ENCODE data around the gene MLLT1.
A peak's percentile ranks its signal among the peaks of the same experiment; 100 is the strongest.

MLLT1 gene

DNA sequence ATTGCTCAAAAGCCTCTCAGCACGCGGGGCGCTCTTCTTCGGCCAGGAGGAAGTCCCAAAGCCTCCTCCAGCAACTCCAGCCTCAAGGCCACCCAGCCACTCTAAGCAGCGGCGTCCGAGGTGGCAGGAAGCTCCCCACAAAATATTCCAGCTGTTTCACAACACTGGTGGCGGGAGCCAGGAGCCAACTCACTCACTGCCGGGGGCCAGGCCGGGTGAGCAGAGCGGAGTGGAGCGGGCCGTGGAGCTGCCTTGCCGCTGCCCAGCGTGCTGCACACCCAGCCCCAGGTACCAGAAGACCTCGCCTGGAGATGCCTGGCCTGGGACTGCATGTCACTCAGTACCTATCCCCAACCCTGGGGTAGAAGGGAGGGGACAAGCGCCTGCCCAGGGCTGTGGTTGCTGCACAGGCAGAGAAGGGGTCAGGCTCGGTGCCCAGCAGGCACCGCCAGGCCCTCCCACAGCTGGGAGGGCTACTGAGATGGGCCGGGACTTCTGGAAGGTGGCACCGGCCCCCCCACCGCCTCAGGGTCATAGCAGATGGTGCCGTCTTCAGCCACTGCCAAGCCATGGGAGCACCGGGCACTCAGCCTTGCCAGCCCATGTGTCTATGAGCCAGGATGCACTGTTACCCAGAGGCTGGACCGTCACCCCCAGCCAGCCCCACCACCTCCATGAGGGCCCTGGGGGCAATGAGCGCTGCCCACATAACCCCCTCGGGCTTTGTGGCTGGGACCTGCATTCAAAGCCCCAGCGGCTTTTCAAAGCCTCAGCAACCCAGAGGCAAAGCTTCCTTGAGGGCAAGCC, 59.2 kb downstream of the MLLT1 start:
- DNase-seq, result no peak

DNA sequence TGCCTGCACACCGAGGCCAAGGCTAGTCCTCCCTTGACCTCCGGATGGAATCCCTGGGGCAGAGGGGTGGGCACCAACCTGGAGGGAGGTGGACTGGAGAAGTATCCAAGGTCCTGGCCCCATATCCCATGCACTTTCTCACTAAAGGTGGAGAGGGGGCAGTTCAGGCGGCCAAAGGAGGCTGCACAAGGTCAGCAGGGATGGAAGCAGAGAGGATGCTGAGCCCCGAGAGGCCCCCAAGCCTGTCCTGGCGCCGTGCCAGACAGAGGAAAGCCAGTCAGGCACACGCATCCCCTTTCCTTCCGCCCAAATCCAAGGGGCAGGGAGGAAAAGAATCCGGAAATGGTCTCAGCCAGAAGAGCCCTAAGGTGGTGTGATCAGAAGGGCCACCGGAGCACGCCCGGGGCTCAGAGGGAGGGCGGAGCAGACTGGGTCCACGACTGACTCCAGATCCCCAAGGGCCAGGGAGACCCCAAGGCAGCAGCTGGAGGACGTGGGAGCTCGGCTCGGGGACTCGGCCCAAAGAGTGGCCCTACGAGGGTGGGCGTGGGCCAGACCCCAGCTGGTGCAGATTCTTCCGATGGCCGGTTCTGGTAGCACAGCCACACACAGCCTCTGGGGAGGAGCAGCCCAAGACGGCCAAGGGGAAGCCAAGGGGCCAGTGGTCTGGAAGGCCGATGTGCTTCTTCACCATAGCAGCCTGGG, 60.0 kb downstream of the MLLT1 start:
- DNase-seq, result peak; percentile 16

DNA sequence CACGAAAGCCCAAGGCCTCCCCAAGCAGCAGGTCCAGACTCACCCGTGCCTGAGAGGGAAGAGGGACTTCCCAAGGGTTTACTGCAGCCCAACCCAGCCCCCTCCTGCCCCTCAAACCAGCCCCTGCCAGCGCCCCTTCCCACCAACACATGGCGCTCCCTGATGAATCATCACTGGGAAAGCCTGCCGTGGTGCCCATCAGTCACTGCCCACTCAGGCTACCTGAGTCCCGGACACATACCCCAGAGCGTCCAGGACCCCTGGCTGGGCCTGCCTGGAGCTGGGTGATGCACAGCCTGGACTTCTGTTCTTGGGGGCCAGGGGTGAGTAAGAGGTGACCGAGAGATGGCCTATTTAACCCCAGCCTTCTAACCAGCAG, 60.6 kb downstream of the MLLT1 start:
- DNase-seq, result no peak

DNA sequence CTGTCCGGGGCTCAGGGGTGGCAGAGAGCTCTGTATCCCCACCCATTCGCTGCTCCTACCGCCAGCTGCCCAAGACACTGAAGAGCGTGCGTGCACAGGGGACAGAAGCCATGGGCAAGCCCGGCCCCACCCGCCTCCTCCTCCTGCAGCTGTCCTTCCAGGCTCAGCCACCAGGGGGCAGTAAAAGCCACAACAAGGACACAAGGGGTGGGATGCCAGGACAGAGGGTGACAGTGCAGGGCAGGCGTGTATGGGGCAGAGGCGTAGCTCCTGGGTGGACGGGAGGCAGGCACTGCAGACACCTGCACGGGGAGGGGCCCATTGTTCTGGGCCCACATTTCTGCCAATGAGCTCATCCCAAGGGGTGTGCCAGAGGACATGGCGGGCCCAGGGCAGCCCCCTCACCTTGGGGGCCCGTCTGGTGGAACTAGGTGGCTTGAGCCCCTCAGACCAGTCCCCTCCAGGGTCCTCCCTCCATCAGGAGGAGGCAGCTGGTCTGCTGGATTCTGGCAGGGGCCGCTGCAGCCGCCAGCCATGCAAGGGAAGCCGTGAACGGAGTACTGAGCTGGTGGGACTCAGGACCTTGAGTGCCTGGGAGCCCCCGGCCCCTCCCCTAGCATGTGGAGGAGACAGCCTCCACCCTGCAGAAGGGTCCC, 61.2 kb downstream of the MLLT1 start:
- DNase-seq, result peak; percentile 79

DNA sequence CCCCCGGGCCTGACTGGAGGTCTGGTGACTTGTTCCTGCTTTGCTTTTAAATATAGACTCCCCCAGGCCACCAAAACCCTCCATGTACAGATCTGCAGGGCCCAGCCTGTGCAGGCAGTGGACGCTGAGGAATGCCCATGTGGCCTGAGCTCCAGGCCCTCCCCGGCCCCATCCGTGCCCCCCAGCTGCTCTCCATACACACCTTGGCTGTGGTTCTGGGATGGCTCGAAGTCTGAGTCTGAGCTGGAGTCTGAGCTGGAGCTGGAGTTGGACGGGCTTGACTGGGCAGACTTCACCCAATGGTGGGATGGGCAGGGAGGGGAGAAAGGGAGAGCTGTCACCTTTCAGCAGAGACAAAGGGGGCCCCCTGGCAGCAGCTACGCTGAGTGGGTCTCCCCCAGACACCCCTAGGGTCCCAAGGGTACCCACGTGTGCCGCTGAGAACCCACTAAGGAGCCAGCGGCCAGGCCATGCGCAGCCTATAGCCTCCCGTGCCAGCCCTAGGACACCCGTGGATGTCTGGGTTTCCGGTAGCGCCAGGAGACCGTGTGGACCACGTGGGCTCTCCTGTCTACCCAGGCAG, 61.9 kb downstream of the MLLT1 start:
- DNase-seq, result no peak

DNA sequence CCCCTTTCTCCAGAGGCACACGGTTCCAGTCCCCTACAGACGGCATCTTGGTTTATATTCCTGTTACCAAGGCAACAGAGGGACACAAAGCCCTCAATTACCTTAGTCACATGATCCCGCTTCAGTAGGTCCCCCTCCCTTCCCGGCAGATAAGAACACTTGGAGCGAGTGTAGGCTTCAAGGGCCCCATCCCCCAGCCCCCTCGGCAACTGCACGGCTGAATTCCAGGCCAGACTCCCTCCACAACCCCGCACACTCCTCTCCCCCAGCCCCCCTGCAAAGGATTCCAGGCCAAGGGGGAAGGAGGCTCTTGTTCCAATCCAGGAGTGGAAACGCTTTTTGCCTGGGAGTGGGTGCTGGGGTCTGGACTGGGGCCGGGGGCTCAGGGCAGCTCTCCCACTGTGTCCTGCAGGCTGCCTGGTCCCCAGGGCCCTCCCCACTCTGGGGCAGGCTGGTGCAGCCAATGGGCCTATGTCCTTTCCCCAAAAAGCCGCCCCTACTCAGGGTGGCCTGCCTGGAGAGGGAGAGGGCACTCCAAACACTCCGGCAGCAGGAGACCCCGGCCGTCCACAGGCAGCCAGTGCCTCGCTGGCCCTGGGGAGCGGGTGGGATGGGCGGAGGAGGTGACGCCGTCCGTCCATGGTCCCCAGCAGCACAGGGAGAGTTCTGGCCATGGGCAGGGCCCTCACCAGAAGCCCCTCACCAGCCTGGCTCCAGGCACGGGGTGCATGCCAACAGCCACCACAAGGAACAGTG, 62.6 kb downstream of the MLLT1 start:
- peak; percentile 26 for DNase-seq

DNA sequence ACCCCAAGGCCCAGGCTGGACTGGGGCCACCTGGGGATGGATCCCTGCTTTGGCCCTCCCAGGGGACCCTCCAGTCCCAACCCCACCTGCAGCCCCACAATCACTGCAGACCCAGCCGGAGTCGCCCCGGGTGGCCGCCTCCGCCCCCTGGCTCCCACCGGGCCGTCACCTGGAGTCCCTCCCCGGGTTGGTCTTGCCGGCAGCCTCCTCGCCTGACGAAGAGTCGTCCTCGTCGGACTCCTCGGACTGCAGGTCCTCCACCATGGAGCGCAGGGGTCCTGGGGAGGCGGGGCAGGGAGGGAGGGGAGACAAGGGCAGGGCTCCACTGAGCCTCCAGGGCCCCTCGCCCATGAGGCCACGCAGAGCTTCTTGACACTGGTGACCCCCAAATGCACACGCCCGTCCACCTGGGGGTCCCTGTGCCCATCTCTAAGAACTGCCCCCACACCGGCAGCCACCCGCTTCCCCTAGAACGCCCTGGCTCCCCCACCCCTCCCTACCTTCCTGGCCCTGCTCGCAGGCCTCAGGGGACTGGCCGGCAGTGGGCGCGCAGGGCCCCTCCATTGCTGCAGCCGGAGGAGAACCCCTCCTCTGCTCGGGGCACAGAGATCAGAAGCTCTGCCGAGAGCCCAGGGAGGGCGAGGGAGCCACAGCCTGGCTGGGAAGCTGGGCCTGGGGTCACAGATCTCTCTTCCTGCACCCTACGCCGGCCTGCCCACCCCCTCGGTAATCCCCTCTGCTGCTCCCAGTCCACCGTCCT, 63.4 kb downstream of the MLLT1 start:
- DNase-seq, result no peak

DNA sequence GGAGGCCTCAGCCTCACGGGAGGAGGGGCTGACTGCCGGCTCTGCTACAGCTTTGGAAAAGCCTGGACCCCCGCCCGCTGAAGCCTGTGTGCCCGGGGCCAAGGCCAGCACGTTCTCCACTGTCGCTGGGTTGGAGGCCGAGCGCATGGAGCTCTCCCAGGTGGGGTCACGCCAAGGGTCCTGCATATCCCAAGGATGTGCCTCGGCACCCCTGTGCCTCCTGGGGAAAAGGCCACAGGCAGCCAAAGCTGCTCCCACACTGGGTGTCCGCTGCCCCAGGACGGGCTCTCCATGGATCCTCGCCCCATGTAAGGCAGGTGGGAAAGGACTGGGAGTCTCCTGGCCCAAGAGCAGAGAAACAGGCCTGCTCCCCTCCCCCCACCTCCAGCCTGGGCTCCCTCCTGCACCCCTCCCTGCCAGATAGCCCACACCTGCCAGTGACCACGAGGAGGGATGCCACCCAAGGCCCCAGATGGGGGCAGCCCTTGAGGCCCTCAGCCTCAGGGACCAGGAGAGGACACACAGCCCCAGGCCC, 64.0 kb downstream of the MLLT1 start:
- DNase-seq, result no peak

DNA sequence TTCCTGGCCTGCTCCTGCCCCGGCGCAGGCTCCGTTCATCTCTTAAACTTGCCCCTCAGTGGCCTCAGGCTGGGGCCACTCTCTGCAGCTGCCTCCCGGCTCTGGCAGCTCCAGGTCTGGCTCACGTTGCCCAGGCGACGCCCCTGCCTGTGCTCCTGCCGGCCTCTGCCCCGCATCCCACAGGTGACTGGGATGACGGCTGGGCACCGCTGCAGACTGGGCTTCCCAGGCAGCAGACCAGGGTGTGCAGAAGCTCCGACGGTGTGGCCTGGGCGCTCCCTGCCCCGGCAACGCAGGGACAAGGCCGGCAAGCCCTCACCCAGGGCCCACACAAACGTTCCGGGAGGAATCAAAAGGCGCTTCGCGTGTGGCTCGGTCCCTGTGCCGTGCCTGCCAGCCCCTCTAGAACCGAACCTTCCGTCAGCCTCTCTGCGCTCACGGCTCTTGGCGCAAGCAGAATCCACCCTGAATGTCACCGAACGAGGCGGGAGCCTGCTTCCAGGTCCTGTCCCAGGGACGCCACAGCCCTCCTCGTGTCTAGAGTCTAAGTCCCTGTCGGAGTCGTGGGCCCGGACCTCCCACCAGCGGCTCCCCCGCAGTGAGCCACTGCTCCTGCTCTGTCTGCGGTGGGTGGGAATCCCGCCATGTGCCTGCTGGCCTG, 64.8 kb downstream of the MLLT1 start:
- DNase-seq, result no peak

DNA sequence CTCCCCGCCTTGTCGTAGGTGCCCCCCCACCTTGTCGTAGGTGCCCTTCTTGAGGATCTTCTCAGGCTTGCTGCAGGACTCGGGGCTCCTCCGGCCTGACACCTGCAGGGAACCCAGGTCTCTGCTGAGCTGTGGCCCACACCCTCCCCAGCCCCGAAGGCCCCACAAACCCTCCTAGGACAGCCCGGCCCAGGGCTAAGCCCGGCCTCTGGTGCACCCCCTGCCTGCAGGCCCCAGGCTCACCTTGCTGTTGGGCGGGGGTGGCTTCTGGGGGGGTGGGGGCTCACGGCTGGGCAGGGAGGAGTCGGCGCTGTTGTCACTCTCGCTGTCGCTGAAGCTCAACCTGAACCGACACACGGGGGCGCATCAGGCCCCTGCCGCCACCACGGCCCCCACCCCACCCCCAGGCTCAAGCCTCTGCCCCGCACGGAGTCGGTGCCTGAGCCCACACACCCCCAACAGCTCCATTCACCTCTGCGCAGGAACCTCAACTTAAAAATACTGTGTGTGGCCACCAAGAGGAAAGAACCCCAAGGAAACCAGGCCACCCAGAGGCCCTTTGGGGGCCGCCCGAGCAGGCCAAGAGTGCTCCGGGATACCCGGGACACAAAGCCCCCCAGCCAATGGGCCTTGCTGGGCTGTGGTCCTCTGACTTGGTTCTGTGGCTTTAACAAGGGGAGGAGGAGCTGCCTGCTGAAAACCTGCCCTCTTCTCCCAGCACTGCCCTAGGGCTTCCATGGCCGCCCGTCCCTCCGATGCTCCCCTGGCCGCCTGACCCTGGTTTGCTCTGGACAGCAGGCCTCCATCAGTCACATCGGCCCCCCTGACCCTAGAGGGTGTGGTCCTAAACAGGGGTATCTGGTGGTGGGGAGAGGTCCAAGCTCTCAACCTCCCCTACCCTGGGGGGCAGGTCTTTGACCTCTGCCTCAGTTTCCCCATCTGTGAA, 65.8 kb downstream of the MLLT1 start:
- DNase-seq, result no peak

DNA sequence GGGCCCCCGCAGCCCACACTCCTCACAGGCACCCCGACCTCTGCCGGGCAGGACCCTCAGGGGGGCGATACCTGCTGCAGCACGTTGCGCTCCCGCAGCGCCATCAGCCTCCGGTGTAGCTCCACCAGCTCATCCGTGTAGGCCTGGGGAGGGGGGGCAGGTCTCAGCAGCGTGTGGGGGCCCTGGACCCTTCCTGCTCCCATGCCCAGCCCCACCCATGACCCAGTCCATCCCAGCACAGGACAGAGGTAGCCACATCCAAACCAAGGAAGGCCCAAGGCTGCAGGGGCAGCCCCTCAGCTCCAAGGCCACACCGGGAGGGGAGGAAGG, 66.5 kb downstream of the MLLT1 start:
- DNase-seq, result no peak

DNA sequence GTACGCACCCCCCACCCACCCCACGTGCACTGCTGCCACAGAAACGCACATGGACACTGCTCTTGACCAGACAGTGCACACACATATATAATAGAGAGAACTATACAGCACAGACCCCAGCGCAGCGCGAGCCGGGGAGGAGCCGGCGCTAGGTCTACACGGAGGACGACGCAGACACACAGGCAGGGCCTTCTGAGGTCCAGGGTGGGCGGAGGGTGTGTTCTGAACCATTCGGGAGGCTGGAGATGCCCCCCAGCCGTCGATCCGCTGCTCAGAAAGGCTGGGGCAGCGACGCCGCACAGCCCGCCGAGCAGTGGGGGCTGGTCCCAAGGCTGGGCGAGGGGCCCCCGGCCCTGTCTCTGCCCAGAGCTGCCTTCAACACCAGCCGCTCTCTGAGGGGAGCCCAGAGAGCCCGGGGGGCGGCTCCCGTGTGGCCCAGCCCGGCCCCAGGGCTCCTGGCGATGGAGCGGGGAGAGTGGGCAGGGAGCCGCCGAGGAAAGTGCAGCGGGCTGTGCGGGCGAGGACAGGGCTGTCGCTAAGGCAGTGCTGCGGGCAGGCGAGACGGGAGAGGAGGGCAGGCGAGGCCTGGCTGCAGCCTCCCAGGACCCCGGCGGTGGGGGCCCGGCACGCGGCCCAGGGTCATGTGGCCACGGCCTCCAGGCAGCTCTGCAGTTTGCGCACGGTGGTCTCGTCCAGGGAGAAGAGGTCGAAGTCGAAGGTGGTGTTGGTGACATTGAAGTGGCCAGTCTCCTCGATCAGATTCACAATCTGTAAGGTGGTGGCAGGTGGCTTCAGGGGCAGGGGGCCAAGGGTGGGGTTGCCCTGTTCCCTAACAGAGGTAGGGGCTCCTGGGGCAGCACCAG, 67.1 kb downstream of the MLLT1 start:
- DNase-seq, result no peak

DNA sequence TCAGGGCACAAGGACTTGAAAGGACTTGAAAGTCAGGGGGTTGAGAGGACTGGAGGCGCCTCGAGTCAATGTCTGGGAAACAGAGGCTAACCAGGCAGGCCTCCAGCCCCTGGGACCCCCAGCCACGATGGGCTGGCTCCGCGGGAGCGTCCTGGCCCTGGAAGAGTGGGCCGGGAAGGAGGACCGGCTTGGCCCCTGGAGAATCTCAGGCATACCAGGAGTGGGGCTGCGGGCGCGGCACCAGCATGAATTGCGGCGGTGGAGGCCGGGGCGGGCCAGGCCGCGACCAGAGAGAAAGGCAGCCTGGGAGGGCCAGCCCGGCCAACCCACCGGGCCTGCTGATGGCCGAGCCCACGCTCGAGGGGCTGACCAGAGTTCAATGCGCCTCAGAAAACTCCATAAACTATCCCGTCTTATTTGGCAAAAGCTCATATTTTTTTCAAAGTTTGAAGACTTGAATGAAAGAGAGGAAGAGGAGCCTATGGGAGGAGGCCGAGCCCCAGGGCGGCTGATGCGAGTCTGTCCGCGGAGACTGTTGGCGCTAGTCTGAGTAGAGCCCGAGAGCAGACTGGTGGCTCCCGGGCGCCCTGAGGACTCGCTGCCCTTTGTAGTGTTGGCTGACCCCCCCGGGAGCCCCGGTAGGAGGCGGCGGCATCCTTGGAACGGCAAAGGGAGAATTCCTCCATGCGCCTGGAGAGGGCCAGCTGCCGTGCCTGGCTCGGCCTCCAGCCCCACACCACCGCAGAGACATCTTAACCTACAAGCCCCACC, 68.0 kb downstream of the MLLT1 start:
- no peak for DNase-seq

DNA sequence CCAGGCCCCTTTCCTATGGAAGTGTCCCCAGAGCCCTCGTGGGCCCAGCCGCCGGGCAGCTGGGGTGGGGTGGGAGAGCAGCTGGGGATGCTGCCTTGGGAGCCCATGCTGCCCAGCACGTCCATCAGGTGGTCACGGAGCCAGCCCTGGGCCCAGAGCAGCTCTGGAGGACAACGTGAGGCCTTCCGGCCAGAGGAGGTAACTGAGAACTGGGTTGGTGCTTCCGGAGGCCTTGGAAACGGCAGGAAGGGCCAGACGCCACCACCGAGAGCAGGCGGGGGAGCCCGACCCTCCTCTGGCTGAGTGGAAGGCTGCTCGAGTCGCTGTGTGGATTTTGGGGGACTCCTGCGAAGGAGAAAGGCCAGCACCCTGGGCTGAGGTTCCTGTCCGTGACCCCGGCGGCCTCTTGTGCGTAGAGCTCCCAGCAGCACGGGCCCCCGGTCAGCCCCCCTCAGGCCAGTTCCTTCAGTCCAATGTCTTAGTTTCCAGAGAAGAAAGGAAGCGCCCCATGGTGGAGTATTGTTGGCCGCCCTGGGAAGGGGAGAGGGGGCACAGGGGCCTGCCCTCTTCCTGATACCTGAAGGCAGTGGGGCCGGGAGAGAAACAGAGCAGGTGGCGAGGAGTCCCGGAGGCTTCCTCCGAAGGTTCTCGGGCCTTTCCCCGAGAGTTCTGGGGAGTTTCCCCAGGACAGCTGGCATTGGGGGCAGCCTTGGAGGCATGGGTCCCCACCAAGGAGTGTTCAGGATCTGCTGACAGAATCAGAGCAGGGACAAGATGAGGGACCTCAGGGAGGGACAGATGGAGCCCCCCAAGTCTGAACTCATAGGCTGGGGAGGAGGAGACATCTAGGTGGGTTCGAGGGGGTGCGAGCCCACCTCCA, 68.8 kb downstream of the MLLT1 start:
- DNase-seq, result no peak

DNA sequence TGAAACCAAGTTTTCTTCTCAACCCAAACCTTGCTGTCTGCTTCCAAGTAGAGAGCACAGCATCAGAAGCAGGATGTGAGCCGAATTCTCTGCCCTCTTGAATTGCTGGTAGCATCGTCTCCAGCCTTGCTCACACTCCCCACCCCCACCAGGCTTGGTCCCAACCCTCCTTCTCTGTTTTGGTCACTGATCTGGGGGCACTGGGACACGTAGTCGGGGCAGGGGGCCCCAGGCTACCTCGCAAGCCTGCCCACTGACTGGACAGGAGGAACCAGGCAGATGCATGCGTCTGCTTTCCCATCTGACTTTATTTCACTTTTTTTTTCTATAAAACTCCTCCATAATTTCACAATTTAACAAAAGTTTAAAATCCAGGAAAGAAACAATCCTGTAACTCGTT, 69.7 kb downstream of the MLLT1 start:
- no peak for DNase-seq

DNA sequence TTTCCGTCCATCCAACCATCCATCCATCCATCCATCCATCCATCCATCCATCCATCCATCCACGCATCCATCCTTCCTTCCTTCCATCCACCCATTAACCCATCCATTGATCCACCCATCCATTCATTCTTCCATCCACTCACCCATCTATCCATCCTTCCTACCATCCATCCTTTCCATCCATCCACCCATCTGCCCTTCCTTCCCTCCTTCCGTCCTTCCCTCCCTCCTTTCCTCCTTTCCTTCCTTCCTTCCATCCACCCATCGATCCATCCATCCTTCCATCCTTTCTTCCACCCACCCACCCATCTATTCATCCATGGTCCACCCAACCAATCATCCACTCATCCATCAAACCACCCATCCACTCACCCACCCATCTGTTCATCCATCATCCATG, 70.1 kb downstream of the MLLT1 start:
- DNase-seq, result no peak

DNA sequence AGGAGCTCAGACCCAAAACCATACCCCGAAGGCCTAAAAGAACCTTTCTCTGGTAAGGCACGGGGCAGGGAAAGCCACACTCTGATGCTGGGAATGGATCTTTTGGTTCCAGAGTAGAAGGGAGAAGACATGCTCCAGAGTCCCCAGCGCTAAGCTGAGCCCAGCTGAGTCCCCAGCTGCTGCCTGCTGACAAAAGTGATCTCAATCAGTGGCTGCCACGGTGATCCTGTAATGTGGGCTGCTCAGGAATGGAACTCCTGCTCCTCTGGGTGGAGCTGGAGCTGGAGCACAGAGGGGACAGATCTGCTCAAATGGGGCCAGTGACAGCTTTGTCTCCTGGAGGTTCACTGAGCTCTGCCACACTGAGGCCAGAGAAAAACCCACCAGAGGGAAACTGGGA, 70.5 kb downstream of the MLLT1 start:
- peak; percentile 29 for DNase-seq

All from NCI-H82 (cell line).